HS-27A (cell line): ENCODE results near the gene EMILIN1.
"Not testable (repeated sequence)": the region's sequence is repeated elsewhere in the genome, so short reads cannot be mapped to it uniquely, and the experiment has no call there.

Experiments used
- DNase-seq: peaks from one replicate; pipeline ENCODE4 v3.0.0-alpha.2; 2012; ENCODE audit warnings: low read depth, missing footprints

EMILIN1 gene

DNA sequence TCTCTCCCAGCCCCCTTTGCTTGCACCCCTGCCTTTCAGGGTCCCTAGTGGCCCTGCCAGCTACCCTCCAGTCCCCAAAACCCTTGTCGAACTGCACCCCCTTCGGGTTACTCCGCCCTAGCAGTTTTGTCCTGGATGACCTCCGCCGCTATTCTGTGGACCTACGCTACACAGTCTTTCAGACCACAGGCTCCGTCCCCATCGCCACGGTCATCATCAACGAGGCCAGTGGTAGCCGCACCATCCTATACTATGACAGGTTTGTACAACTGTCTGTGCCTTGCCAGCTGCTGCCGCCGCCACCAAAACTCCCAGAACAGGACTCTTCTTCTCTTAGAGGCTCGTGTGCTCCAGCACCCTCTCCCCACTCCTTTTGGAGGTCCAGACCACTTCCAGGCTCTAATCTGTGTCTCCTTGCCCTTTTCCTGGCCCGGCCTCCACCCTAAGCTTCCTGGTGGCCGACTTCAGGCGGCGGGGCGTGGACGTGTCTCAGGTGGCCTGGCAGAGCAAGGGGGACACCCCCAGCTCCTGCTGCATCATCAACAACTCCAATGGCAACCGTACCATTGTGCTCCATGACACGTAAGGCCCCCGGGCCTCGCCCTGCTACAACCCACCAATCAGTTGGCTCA is 16.1 kb downstream of the EMILIN1 start:
- no peak for DNase-seq

DNA sequence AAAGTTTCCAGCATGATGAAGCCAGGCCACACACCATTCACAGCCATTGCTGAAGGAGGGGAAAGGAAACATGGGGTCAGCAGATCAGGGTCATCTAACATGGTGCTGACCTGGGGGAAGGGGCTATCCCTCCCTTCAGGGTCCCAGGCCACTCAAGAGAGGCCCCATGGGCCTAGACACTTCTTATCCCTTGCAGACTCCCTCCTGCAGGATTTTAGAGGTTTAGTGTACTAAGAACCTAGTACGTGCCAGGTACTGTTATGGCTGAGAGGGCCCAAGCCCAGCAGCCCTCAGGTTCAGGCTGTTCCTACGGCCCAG is 17.0 kb downstream of the EMILIN1 start:
- DNase-seq, result no peak

DNA sequence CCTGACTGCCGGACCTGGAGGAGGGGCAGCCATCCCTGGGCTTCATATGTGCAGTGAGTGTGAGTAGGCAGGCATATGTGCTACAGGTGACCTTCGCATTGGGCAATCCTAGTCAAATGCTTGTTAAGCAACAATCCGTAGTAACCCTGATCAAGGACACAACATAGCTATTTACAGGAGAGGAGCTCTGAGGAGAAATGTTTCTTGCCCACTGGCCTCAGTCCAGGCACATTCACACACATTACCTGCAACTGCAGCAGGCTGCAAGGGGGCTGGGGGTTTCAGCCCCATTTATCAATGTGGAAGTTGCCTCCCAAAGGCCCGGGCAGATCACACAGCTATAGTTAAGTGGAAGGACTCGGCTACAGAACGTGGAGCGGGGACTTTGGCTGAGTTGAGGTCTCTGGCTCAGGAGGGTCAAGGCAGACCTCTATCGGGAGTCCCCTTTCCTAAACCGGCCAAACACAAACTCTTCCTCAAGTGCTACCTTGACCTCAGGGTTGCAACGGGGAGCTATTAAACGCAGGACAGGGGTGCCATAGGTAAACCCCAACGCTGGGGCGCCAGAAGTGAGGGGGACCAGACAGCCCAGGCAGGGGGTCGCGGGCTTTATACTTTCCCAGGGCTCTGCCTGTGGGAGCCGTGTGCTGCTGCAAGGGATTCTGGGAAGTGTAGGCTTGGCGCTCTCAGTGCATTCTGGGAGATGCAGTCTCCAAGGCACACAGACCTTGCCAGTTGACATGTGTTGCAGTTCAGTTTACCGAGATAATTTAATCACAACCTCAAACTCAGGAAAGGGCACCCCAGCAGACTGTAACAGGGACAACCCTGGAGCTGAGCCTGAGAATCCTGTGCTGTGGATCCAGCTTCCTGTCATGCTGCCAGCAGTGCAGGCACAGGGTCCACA is 17.6 kb downstream of the EMILIN1 start:
- no peak for DNase-seq

DNA sequence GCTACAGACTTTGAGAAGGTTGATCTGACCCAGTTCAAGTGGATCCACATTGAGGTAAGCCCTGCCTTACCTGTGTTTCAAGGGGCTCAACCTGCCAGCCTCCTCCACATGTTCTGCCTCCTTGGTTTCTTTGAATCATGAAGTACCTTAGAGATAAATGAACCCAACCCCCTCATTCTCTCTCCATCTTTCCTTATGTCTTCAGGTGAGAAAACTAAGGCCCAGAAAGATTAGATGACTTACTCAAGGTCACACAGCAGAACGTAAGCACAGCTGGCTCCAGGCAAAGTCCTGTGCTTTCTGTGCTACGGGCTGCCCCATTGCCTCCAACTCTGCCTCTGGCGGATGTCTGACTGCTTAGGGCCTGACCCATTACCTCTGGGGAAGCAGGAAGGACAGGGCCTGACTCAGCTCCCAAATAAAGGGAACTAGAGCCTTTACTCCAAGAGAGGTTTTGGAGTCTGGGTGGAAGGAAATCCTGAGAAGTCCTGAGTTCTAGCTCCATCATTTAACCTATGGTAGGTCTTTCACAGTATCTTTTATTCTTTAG is 18.4 kb downstream of the EMILIN1 start:
- DNase-seq, result no peak

GRCh38 chr2:27097341-27097740 is 18.9 kb downstream of the EMILIN1 start:
- no peak for DNase-seq

DNA sequence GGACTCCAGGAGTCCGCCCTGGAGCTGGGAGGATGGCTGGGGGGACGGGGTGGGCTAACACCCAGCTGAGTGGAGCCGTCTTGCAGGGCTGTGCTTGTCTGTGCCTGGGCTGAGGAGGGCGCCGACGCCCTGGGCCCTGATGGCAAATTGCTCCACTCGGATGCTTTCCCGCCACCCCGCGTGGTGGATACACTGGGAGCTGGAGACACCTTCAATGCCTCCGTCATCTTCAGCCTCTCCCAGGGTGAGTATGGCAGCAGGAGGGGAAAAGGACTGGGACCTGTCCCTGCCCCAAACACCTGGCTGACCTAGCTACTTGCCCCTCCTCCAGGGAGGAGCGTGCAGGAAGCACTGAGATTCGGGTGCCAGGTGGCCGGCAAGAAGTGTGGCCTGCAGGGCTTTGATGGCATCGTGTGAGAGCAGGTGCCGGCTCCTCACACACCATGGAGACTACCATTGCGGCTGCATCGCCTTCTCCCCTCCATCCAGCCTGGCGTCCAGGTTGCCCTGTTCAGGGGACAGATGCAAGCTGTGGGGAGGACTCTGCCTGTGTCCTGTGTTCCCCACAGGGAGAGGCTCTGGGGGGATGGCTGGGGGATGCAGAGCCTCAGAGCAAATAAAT is 21.0 kb downstream of the EMILIN1 start:
- DNase-seq, result no peak

- DNase-seq, result no peak
Measured at GRCh38 chr2:27100036-27100435, 21.6 kb downstream of the EMILIN1 start.

DNA sequence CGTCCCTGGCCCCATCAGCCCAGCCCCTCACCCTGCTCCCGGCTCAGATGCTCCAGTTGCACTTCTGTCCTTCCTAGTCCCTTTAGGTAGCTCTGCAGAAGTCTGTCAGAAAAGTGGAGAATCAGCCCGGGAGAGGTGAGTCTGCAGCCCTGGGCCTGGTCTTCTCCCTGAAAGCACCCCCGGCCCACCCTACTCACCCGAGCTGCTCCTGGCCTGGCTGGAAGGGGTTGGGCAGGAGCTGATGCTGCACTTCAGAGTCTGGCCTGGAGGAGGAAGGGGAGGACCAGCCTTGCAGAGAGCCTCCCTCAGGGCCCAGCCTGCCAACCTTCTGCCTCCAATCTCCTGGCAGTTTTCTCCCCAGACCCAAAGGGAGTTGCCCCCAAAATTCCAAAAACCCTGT is 23.9 kb downstream of the EMILIN1 start:
- no peak for DNase-seq

- no peak for DNase-seq
Measured at GRCh38 chr2:27105981-27106380, 27.6 kb downstream of the EMILIN1 start.

- DNase-seq, result no peak
Measured at GRCh38 chr2:27108221-27108620, 29.8 kb downstream of the EMILIN1 start.

DNA sequence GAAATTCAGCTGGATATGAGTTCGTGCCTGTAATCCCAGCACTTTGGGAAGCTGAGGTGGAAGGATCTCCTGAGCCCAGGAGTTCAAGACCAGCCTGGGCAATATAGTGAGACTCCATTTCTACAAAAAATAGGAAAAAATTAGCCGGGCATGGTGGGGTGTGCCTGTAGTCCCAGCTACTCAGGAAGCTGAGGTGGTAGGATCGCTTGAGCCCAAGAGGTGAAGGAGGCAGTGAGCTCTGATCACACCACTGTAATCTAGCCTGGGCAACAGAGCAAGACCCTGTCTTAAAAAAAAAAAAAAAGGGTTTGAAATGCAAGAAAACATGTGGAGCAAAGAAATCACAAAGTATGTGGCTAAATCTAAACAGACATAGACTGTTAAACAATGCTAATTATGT is 30.7 kb downstream of the EMILIN1 start:
- no peak for DNase-seq

DNA sequence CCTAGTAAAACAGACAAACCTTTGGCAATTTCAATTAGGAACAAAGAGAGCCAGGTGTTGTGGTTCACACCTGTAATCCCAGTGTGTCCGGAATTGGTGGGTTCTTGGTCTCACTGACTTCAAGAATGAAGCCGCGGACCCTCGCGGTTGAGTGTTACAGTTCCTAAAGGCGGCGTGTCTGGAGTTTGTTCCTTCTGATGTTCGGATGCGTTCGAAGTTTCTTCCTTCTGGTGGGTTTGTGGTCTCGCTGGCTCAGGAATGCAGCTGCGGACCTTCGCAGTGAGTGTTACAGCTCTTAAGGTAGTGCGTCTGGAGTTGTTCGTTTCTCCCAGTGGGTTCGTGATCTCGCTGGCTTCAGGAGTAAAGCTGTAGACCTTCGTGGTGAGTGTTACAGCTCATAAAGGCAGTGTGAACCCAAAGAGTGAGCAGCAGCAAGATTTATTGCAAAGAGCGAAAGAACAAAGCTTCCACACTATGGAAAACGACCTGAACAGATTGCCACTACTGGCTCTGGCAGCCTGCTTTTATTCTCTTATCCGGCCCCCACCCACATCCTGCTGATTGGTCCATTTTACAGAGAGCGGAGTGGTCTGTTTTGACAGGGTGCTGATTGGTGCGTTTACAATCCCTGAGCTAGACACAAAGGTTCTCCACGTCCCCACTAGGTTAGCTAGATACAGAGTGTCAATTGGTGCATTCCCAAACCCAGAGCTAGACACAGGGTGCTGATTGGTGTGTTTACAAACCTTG is 32.4 kb downstream of the EMILIN1 start:
- DNase-seq, result not testable (repeated sequence)

DNA sequence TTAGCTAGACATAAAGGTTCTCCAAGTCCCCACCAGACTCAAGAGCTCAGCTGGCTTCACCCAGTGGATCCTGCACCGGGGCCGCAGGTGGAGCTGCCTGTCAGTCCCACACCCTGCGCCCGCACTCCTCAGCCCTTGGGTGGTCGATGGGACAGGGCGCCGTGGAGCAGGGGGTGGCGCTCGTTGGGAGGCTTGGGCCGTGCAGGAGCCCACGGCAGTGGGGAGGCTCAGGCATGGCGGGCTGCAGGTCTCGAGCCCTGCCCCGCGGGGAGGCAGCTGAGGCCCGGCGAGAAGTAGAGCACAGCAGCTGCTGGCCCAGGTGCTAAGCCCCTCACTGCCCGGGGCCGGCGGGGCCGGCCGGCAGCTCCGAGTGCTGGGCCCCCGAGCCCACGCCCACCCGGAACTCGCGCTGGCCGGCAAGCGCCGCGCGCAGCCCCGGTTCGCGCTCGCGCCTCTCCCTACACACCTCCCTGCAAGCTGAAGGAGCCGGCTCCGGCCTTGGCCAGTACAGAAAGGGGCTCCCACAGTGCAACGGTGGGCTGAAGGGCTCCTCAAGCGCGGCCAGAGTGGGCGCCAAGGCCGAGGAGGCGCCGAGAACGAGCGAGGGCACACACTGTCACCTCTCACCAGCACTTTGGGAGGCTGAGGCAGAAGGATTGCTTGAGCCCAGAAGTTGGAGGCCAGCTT is 33.1 kb downstream of the EMILIN1 start:
- not testable (repeated sequence) for DNase-seq

GRCh38 chr2:27115519-27115918 is 37.1 kb downstream of the EMILIN1 start:
- no peak for DNase-seq

- no peak for DNase-seq
Measured at GRCh38 chr2:27117995-27118524, 39.6 kb downstream of the EMILIN1 start.

DNA sequence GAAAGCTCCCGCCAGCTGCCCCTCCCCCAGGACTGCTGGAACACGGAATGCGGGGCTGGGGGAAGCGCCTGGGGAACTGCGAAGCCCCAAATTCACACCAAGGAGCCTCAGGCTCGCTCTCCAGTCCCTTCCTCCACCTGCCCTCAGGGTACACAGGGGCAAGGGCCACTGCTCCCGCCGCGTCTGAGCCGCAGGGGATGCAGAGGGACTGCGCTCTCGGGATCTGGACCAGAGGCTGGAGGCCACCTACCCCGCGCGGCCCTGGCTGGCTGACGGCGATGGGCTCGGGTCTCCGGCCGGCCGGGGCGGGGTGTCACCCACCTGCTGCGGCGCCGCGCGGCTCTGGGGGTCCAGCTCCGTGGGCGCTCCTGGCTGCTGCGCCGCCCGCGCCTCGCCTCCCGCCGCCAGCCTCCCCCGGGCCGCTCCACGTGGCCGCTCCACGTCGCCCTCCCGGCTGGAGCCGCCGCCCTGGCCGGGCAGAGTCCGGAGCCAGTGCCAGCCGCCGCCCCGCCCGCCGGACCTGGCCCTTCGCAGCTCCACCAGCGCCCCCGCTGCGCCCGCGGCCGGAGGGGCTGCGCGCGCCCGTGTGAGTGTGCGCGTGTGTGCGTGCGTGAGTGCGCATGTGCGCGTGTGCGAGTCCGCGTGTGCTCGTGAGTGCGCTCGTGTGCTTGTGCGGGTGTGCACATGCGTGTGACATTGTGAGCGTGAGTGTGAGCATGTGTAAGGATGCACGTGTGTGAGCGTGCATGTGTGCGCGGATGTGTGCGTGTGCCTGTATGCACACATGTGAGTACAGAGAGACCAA is 40.3 kb downstream of the EMILIN1 start, which contains the start of gene CGREF1:
CGREF1 (minus strand) TSS at position 604 of the 805 bp plus-strand sequence. CDS start 14,762 bp downstream, outside the sequence.
- no peak for DNase-seq

GRCh38 chr2:27119330-27119670 is 40.9 kb downstream of the EMILIN1 start:
- not testable (repeated sequence) for DNase-seq

GRCh38 chr2:27121906-27122305 is 43.5 kb downstream of the EMILIN1 start:
- DNase-seq, result no peak

GRCh38 chr2:27122791-27123190 is 44.4 kb downstream of the EMILIN1 start:
- no peak for DNase-seq
